HG02884 (cell line): ENCODE measurements around the gene GRM7.

ENCODE experiments used
- ATAC-seq: cut with Tn5 transposase; IDR thresholded peaks from one replicate; pipeline ENCODE4 v1.9.1; 2021; ENCODE audit warnings: mild to moderate bottlenecking, moderate library complexity; ENCODE audit not compliant: unreplicated experiment

GRM7 gene

GRCh38 chr3:7567160-7567559 lies 706.2 kb downstream of the GRM7 start:
- no peak for ATAC-seq

DNA sequence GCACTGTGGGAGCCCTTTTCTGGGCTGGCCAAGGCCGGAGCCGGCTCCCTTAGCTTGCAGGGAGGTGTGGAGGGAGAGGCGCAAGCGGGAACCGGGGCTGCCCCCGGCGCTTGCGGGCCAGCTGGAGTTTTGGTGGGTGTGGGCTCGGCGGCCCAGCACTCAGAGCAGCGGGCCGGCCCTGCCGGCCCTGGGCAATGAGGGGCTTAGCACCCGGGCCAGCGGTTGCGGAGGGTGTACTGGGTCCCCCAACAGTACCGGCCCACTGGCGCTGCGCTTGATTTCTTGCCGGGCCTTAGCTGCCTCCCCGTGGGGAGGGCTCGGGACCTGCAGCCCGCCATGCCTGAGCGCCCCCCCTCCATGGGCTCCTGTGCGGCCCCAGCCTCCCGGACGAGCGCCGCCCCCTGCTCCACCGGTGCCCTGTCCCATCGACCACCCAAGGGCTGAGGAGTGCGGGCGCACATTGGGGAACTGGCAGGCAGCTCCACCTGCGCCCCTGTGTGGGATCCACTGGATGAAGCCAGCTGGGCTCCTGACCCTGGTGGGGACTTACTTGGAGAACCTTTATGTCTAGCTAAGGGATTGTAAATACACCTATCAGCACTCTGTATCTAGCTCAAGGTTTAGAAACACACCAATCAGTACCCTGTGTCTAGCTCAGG lies 707.7 kb downstream of the GRM7 start:
- no peak for ATAC-seq

DNA sequence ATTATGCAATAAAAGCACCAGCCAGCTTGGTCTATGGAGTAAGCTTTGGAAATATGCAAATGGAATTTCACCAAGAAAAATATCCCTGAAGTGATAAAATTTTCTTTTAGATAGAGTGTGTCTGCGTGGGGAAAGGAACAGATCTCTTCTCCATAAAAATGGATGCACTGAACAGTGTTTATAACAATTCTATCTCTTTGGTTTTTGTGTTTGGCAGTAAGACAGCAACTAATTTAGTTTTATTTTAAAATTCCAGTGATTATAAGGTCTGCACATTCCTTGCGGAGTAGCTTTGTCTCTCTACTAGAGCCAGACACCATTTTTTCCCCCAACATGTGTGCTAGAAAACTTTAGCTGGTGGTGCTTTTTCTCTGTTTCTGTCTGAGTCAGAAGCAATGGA lies 712.4 kb downstream of the GRM7 start:
- no peak for ATAC-seq

DNA sequence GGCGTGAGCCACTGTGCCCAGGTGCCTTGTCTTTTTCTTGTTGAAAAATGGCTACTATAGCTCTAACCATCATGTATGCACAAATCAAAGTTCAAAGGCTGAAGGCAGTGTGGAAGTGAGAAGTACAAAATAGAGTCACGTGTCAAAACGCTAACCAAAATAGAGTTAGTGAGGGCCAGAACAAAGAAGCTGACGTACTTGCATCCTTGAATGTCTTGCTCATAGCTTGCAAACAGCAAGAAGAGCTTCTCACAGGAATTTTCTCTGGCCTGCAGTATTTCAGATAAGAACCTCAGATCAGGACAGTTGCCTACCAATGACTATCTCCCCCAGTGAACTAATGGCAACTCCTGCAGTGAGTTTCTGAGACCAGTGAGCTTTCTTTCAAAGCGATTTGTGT lies 713.5 kb downstream of the GRM7 start:
- ATAC-seq, result no peak

DNA sequence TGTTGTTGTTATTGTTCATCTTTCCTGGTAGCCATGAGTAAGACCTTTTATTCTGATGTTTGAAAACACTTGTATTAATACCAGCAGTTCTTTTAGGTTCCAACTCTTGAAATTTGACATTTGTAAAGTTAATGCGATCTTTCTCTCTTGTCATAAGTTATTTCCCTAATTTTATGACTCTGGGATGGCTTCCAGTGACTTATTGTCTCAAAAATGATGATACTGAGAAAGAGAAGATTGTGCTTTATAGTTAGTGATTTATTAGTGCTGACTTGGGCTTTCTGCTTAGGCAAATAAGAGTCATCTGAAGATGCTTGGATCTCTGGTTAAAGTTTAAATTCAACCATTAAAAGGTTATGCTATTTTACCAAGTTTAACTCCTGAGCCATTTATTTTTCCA lies 715.2 kb downstream of the GRM7 start:
- no peak for ATAC-seq

DNA sequence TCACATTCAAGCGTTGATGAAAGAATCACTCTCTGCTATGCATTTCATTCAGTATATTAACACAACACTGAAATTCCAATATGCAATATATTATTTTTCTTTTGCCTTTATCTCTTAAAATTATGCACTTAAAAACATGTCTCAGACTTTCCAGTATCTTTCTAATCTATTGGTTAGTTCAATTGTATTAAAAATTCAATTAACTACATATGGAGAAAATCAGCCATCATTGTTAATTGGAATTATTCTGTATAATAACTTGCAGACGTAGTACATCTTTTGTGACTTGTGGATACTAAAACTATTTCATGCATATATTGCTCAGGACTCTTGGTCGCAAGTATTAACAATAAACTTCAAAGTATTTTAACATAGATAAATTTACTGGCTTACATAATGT lies 715.6 kb downstream of the GRM7 start:
- ATAC-seq, result no peak

- ATAC-seq, result no peak
These were observed 716.6 kb downstream of the GRM7 start for GRCh38 chr3:7577513-7577912.

DNA sequence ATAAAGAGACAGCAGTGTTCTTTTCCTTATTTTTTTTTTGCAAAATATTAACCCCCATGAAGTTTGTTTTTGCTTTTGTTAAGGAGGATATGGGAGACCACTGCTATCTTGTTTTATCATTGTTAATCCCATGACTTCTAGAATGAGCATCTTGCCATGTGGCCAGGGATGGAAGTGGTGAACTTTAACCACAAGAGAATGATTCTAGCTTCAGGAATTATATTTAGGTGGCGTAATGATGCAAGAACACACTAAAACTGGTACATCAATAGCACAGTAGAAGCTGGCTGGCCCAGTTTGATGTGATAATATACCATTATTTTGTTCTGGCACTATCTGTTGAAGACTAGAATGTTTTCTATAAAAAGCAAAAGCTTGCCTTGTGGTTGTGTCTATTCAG lies 720.9 kb downstream of the GRM7 start:
- no peak for ATAC-seq

GRCh38 chr3:7585052-7585451 lies 724.1 kb downstream of the GRM7 start:
- ATAC-seq, result no peak

DNA sequence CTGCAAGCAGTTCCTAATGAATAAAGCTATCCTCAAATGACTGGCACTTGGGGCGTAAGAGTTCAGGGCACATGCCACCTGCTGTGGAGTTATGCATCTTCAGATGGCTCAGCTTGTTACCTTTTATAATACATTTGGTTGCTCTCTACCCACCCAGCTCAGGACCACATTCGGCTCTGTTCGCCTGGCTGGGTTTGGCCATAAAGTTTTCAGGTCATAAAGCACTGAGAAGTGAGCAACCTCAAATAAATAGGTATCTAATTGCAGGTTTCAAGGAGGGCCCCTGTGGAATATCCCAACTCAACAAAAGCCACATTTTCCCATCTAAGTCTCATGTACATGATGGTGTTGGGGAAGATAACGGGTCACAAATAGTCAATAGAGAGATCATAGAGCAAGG lies 727.3 kb downstream of the GRM7 start:
- ATAC-seq, result no peak

DNA sequence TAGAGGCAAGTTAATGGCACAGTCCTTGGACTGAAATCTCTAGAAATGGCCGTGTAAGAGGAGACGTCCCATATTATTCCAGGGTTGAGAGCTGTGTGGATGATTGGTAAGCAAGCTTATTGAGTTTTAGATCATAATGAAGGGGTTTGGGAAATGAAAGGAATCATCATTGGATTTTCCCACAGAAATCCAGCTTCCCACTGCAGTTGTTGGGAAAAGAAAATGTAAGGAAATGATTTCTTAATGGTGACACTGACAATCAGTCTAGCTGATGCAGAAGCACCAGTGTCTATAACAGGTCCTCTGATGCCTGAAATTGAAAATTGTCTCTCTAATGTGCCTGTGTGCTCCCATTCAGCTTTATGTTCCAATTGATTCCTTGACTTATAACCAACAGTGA lies 728.6 kb downstream of the GRM7 start:
- no peak for ATAC-seq

DNA sequence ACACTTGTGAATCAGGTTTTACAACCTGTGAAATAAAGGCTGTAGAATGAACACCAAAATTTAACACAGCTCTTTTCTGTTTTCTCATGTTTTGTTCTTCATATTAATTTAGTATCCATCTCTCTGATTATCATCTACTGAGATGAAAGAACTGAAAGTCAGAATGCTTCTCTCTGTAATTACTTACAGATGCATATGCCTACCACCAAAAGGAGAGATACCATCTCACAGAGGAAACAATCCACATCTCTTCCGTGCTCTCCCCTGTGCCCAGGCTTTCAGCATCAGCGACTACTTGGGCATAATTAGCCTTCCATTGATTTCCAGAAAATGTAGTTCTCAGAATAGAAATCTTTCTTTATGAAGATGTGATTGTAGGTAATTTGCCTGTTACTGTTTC lies 741.4 kb downstream of the GRM7 start:
- ATAC-seq, result no peak

GRCh38 chr3:7607083-7607482 lies 746.2 kb downstream of the GRM7 start:
- ATAC-seq, result no peak

- ATAC-seq, result no peak
These were observed 746.8 kb downstream of the GRM7 start for GRCh38 chr3:7607676-7608075.

DNA sequence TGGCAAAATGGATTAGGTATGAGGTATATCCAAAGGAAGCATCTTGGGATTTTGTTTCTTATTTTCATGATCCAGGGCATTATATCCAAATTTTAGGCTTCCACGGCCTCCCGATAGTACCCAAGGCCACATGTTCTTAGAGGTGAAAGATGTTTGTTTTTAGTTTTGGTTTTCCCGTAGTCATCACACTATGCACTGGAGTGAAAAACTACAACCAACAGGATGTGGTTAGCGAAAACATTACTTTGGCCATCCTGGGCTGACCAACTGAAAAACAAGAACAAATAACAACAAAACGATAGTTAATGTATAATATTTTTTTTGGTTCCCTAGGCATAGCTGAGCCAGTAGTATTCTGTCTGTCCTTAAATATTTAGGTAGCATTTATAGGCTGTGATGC lies 749.7 kb downstream of the GRM7 start:
- no peak for ATAC-seq

- ATAC-seq, result no peak
These were observed 754.1 kb downstream of the GRM7 start for GRCh38 chr3:7615043-7615442.

GRCh38 chr3:7618606-7619005 lies 757.7 kb downstream of the GRM7 start:
- ATAC-seq, result no peak

DNA sequence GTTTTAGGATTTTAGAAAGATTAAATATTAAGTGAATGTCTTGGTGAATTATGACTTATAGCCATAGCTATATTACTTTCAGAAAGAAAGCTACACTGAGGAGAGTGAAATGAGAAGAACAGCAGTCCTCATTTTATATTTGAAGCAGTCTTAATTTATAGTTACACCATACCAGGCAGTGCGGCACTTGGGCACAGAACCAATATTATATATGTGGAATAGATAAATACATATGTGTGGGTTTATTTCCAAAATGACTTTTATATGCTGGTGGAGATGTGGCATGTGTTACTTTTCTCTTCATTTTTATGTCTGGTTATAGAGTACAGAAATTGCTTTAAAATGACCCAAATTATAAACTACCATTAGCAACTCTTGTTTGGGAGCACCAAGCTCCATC lies 759.5 kb downstream of the GRM7 start:
- ATAC-seq, result no peak

- no peak for ATAC-seq
These were observed 760.2 kb downstream of the GRM7 start for GRCh38 chr3:7621046-7621630.

GRCh38 chr3:7621651-7622050 lies 760.7 kb downstream of the GRM7 start:
- no peak for ATAC-seq

DNA sequence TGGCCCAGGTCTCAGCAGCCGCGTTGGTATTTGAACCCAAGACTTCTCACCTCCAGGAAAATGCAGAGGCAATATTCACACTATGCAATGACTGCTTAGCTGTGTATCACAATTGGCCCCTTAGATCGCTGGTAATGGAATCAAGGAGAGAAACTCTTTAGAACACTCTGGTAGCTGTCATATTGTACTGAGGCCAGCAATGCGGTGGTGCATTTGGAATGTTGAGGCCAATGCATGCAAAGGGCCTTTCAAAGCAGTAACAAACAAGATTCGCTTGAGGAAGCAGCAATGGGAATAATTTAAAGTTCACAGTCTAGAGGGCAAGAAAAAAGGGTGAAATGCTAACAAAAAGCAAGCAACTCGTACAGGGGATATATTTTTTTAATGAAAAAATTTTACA lies 764.1 kb downstream of the GRM7 start:
- ATAC-seq, result no peak

- ATAC-seq, result no peak
These were observed 769.5 kb downstream of the GRM7 start for GRCh38 chr3:7630351-7630911.

- no peak for ATAC-seq
These were observed 770.0 kb downstream of the GRM7 start for GRCh38 chr3:7630925-7631324.
